Glutamatergic neuron (in vitro differentiated cells): Measurements from ENCODE around the gene KRTAP4-12. TPM values are rescaled to one million over a fixed set of nuclear protein-coding genes. Genes with fewer than 3 reads are reported as not detected.
A peak's percentile ranks its signal among the peaks of the same experiment; 100 is the strongest.
"Not testable (repeated sequence)": the region's sequence is repeated elsewhere in the genome, so short reads cannot be mapped to it uniquely, and the experiment has no call there.

Experiments used
- DNase-seq: peaks from one replicate; pipeline ENCODE4 v3.0.0; 2022
- H3K27ac Mint-ChIP-seq: one replicate; pipeline ENCODE4 v1.8.0; 2020; ENCODE audit warnings: mild to moderate bottlenecking, mixed read lengths, inconsistent platforms; ENCODE audit not compliant: unreplicated experiment
- H3K27me3 Mint-ChIP-seq: one replicate; pipeline ENCODE4 v1.8.0; 2020; ENCODE audit warnings: mild to moderate bottlenecking, moderate library complexity, mixed read lengths, inconsistent platforms; ENCODE audit not compliant: unreplicated experiment
- H3K36me3 Mint-ChIP-seq: one replicate; pipeline ENCODE4 v1.8.0; 2020; ENCODE audit warnings: mild to moderate bottlenecking, mixed read lengths, inconsistent platforms; ENCODE audit not compliant: unreplicated experiment
- H3K4me1 Mint-ChIP-seq: one replicate; pipeline ENCODE4 v1.8.0; 2020; ENCODE audit warnings: mild to moderate bottlenecking, low read depth, mixed read lengths, inconsistent platforms; ENCODE audit not compliant: unreplicated experiment
- H3K4me3 Mint-ChIP-seq: one replicate; pipeline ENCODE4 v1.8.0; 2020; ENCODE audit warnings: mild to moderate bottlenecking, mixed read lengths, inconsistent platforms; ENCODE audit not compliant: unreplicated experiment
- H3K9me3 Mint-ChIP-seq: one replicate; pipeline ENCODE4 v1.8.0; 2020; ENCODE audit warnings: mild to moderate bottlenecking, moderate library complexity, mixed read lengths, inconsistent platforms; ENCODE audit not compliant: unreplicated experiment
- CTCF ChIP-seq: fragments of 200-600 bp; sonication (generic); IDR thresholded peaks from one replicate; pipeline ENCODE4 v1.5.0; 2021; ENCODE audit not compliant: partially characterized antibody, unreplicated experiment
- total RNA-seq: library from RNA; stranded (reverse); fragmentation: NEBNext Ultra II Directional; extraction: Animal tissue kit (Norgen Biotek cat#: 25700); gene quantifications from one replicate; pipeline ENCODE4 v1.2.1, GENCODE V29; 2021; ENCODE audit not compliant: unreplicated experiment

The KRTAP4-12 gene
- total RNA-seq, 1 donor from 2014 or later, result not detected

- Mint-ChIP-seq H3K27me3 (peaks cover 3% of the 10 kb centered on the region), H3K36me3 (peaks cover 15% of the 10 kb centered on the region), H3K4me3 (no peak overlapping the region), H3K4me1 (no peaks in the 10 kb centered on the region), H3K27ac (no peak overlapping the region), H3K9me3 (peaks cover 12% of the 10 kb centered on the region)
- no peak for DNase-seq
- no peak for TF ChIP-seq CTCF
Observed at GRCh38 chr17:41125064-41125463, 1.1 kb upstream of the KRTAP4-12 start.

- H3K4me3 Mint-ChIP-seq, result peak overlapping the region; percentile 58
- peaks cover 12% of the 10 kb centered on the region for H3K9me3 Mint-ChIP-seq
- H3K27me3 Mint-ChIP-seq, H3K4me1 Mint-ChIP-seq, DNase-seq: not testable (repeated sequence)
- H3K36me3 Mint-ChIP-seq, result peaks cover 15% of the 10 kb centered on the region
- H3K27ac Mint-ChIP-seq, result peak overlapping the region; percentile 89
Observed at GRCh38 chr17:41123292-41123990, 541 bp downstream of the KRTAP4-12 start.

GRCh38 chr17:41121742-41122141 lies 2.2 kb downstream of the KRTAP4-12 start:
- Mint-ChIP-seq H3K27ac (no peak overlapping the region), H3K4me3 (no peak overlapping the region), H3K36me3 (peaks cover 23% of the 10 kb centered on the region), H3K9me3 (peaks cover 17% of the 10 kb centered on the region), H3K27me3 (peaks cover 6% of the 10 kb centered on the region), H3K4me1 (no peaks in the 10 kb centered on the region)
- no peak for TF ChIP-seq CTCF
- no peak for DNase-seq

- H3K4me1 Mint-ChIP-seq, DNase-seq, H3K4me3 Mint-ChIP-seq, H3K27me3 Mint-ChIP-seq, H3K27ac Mint-ChIP-seq: not testable (repeated sequence)
- peaks cover 17% of the 10 kb centered on the region for H3K9me3 Mint-ChIP-seq
- H3K36me3 Mint-ChIP-seq, result peaks cover 23% of the 10 kb centered on the region
Observed at GRCh38 chr17:41119696-41120690, 4.0 kb downstream of the KRTAP4-12 start.

GRCh38 chr17:41118721-41119120 lies 5.3 kb downstream of the KRTAP4-12 start:
- no peak for DNase-seq
- Mint-ChIP-seq H3K9me3 (peaks cover 11% of the 10 kb centered on the region), H3K27me3 (peaks cover 6% of the 10 kb centered on the region), H3K36me3 (peaks cover 19% of the 10 kb centered on the region), H3K4me1 (no peaks in the 10 kb centered on the region), H3K4me3 (no peak overlapping the region), H3K27ac (no peak overlapping the region)
- no peak for TF ChIP-seq CTCF

- not testable (repeated sequence) for H3K4me1 Mint-ChIP-seq, H3K27ac Mint-ChIP-seq, H3K27me3 Mint-ChIP-seq, H3K9me3 Mint-ChIP-seq, H3K4me3 Mint-ChIP-seq
- peaks cover 13% of the 10 kb centered on the region for H3K36me3 Mint-ChIP-seq
- DNase-seq, result peak; percentile 16
Observed at GRCh38 chr17:41117846-41118386, 6.1 kb downstream of the KRTAP4-12 start, which contains the start of gene KRTAP4-11. KRTAP4-11 (minus strand) TSS chr17:41118373; CDS start chr17:41118315, 58 bp downstream.
